GM19467 (cell line): ENCODE measurements around the gene ROCK2.

Experiments
- ATAC-seq: cut with Tn5 transposase; IDR thresholded peaks from one replicate; pipeline ENCODE4 v1.9.1; 2021; ENCODE audit warnings: mild to moderate bottlenecking, moderate library complexity; ENCODE audit not compliant: unreplicated experiment

Gene ROCK2

GRCh38 chr2:11132036-11132671, 212.3 kb downstream of the ROCK2 start:
- no peak for ATAC-seq

DNA sequence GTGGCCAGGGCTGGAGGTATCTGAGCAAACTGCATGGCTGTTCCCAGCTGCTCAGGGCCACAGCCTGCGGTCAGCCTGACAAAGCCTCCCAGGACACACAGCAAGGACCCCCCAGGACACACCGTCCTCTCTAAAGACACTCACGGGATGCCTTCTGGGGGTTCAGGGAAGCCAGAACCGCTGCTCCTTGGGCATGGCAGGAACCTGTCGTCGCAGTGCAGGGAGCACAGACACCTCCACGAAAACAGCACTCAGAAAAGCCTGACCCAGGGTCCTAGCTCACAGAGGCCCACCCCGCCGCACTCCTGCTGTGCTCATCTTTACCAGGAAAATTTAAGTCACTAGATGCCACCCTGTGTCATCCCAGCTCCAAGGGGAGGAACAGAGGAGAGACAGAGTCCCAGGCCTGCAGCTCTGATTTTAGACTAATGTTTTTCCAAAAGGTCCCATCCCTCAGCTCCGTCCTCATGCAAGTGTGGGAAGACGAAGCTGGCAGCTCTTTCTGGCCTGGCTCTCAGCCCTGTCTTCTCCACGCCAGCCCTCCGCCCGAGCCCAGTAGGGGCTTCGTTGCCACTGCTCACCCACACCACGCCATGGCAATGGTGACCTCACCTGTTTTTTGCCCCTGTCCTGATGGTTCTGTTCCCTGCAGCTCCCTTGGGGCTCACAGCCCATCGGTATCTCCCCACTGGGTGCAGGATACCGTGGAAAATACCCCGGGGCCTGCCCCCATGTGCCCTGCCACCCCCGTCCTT, 213.1 kb downstream of the ROCK2 start:
- ATAC-seq: no peak
